Subcutaneous adipose tissue (tissue), 4 donors: ENCODE measurements around the gene BRAT1. TPM values are rescaled to one million over a fixed set of nuclear protein-coding genes. Genes with fewer than 3 reads are reported as not detected.

Experiments
- total RNA-seq, 4 donors: library from RNA; depleted of rRNA; stranded (reverse); fragments of >200 nt; gene quantifications; one replicate each; pipeline ENCODE4 v1.1.0, GENCODE V29; 2016
- TF ChIP-seq, protein P1 (sequence below): fragments of 450-650 bp; IDR thresholded peaks from one replicate; pipeline ENCODE4 v1.5.1; 2016; ENCODE audit warnings: low read depth, mild to moderate bottlenecking, control low read depth, antibody characterized with exemption, moderate library complexity

The BRAT1 gene
- total RNA-seq, 4 donors from 2014 or later: 11.7 to 42.2 (median 19.8) TPM

DNA sequence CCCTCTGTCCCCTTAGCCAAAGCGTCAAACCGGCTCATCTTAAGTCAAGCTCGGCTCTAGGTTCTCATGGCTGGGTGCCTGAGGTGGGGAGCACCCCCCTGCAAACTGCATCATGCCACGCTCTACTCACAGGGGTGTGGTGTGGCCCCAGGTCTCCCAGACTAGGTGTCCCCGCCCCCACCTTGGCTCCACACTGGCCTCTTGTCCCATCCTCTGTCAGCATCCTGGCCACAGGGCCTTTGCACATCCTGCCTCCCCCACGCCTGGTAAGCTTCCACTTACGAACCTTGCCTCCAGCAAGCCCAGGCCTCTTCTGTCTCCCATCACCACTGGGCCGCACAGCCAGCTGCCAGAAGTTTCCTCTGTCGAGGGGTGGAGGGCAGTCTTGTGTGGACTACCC, 58.9 kb downstream of the BRAT1 start:
- TF ChIP-seq, protein P1, sequence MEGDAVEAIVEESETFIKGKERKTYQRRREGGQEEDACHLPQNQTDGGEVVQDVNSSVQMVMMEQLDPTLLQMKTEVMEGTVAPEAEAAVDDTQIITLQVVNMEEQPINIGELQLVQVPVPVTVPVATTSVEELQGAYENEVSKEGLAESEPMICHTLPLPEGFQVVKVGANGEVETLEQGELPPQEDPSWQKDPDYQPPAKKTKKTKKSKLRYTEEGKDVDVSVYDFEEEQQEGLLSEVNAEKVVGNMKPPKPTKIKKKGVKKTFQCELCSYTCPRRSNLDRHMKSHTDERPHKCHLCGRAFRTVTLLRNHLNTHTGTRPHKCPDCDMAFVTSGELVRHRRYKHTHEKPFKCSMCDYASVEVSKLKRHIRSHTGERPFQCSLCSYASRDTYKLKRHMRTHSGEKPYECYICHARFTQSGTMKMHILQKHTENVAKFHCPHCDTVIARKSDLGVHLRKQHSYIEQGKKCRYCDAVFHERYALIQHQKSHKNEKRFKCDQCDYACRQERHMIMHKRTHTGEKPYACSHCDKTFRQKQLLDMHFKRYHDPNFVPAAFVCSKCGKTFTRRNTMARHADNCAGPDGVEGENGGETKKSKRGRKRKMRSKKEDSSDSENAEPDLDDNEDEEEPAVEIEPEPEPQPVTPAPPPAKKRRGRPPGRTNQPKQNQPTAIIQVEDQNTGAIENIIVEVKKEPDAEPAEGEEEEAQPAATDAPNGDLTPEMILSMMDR: no peak

DNA sequence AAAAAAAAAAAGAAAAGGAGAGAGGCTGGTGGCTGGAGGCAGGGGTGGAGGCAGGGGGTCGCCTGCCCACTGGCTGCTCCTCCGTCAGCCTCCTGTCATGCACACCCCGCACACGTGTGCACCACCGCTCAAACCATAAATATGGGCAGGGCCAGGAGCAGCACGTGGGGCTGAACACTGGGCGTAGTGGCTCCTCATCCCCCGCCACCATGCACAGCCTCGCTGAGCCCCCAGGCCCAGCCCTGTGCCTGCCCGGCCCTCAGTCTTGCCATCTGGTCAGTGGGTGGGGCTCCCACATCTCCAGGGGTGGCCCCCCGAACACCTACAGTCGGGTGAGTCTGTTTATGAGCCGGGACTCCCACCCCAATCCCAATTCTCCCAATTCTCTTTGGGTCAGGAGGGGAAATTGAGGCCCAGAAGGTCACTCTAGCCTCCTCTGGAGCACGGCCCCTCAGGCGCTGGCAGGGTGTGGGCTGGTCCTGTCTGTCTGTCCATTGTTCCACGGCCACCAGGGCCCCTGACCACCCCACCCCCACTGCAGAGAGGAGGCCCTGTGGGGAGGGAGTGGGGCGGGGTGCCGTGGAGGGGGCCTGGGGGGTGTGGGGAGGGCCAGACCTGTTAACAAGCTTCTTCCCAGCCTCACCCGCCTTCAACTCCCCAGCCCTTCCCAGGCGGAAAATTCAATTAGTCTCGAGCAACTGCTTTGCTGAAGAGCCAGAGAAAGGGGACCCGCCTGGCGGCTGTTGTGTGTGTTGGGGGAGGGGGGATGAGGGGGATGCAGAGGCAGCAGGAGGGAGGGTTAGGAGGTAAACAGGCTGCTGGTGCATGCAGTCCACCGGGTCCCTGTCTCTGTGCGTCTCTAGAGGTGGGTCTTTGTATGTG, 59.7 kb downstream of the BRAT1 start:
- TF ChIP-seq, protein P1: no peak

DNA sequence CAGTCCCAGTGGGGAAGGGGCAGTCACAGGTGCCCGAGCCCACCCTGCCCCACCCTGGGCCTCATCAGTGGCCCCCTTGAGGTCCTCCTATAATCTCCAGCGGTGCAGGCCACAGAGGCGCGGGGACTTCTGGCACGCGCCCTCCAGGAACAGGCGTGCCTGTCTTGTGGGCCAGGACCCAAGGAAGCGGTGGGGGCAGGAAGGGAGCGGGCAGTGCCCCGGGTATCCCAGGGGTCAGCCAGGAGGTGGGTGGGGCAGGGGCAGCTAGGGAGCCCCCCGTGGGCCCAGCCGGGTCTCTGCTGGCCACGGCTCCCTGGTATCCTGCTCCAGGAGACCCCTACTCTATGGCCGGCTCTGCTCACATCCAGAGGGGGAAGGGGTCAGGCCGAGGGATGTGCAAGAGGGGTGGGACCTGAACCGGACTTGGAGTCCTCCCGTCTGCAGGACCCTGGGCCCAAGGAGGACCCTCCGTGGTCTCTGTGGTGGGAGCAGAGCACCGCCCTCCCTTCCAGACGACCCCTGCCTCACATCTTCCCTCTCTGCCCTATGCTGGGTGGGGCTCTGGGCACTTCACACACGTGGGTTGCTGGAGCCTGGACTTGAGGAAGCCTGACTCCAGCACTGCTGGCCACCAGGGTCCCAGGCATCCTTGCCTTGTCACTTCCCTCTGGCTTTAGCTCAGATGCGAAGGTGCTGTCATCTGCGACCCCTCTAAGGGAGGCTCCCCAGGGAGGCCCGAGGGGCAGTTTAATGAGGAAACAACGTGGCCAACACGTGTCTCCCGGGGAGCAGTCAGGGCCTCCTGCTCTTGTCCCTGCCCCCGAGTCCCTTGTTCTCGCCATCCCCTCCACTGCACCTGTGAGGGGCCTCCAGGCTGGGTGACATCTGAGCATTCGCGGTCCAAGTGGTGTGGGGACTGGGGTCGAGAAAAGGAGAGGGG, 60.9 kb downstream of the BRAT1 start:
- TF ChIP-seq, protein P1: no peak

DNA sequence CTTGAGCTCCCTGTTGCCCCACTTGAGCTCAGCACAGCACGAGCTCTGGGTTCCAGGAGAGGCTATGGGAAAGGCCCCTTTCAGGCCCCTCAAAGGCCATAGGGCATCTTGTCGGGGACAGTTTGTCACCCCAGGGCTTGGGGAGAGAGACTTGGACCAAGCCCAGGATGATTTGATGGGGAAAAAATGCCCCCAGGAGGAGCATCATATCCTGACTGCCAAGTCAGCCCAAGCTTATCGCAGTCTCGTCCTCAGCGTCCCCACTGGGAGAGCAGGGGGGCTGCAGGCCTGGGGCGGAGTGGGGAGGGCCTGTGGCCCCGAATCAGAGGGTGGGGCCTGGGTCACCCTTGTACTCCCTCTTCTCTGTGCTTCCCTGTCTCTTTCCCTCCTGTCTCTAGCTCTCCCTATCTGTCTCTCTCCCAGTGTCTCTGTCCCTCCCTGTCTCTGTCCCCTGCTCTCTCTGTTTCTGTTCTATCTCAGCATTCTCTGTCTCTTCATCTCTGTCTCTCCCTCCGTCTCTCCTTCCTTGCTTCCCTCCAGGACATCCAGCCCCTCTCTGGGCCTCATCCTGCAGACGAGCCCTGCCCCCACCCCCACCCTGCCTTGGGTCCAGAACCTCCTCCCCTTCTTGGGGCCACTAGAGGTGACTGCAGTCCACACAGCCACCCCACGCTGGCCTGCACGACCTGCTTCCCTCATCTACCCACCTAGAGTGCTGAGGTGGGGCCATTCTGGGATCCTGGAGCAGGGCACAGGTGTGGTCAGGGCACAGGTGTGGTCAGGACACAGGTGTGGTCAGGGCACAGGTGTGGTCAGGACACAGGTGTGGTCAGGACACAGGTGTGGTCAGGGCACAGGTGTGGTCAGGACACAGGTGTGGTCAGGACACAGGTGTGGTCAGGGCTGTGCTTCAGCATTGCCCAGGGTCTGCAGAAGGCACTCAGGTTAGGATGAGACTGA, 61.8 kb downstream of the BRAT1 start:
- TF ChIP-seq, protein P1: no peak

DNA sequence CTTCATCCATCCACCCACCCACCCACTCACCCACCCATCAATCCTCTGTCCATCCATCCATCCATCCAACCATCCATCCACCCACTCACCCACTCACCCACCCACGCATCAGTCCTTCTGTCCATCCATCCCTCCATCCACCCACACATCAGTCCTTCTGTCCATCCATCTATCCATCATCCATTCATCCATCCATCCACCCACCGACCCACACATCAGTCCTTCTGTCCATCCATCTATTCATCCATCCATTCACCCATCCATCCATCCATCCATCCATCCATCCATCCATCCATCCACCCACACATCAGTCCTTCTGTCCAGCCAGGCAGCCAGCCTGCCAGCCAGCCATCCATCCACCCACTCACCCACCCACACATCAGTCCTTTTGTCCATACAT, 63.3 kb downstream of the BRAT1 start:
- TF ChIP-seq, protein P1: no peak

DNA sequence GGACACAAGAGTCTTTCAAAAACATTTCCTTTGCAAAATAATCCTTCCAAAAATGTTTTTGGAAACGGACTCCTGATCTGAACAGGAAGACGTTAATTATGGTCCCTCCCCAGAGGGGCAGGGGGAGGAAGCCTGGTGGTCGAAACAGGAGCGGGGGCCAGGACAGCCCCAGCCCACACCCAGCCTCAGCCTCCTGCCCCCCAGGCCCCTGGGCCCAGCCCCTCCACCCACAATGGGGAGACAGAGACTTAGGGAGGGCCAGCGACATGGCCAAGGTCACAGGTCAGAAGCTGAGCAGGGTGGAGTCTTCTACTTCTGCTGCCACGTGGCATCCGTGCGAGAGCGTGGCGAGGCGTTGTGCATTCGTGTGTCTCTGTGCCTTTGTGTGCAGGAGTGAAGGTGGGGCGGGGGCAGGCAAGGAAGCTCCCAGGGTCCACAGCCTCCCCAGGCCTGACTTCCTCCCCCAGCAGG, 65.1 kb downstream of the BRAT1 start:
- TF ChIP-seq, protein P1: no peak
